HG03095 (cell line): ENCODE results near the gene OR2H2.

Source experiments
- ATAC-seq: cut with Tn5 transposase; IDR thresholded peaks from one replicate; pipeline ENCODE4 v1.9.1; 2021; ENCODE audit warnings: moderate library complexity; ENCODE audit not compliant: unreplicated experiment

OR2H2 gene

GRCh38 chr6:29590218-29590808, 5.4 kb downstream of the OR2H2 start:
- ATAC-seq, result no peak

- ATAC-seq, result no peak
Observed at GRCh38 chr6:29591677-29592076, 6.8 kb downstream of the OR2H2 start.

- ATAC-seq, result no peak
Observed at GRCh38 chr6:29593199-29593855, 8.4 kb downstream of the OR2H2 start.

GRCh38 chr6:29596381-29596900, 11.5 kb downstream of the OR2H2 start:
- ATAC-seq, result no peak

- no peak for ATAC-seq
Observed at GRCh38 chr6:29597184-29597583, 12.3 kb downstream of the OR2H2 start.

- ATAC-seq, result no peak
Observed at GRCh38 chr6:29598172-29598747, 13.3 kb downstream of the OR2H2 start.

- no peak for ATAC-seq
Observed at GRCh38 chr6:29602564-29603361, 17.8 kb downstream of the OR2H2 start.

- no peak for ATAC-seq
Observed at GRCh38 chr6:29603456-29603855, 18.5 kb downstream of the OR2H2 start.

- ATAC-seq, result no peak
Observed at GRCh38 chr6:29603930-29604329, 19.0 kb downstream of the OR2H2 start.

GRCh38 chr6:29608131-29608530, 23.2 kb downstream of the OR2H2 start:
- no peak for ATAC-seq

GRCh38 chr6:29610540-29610939, 25.6 kb downstream of the OR2H2 start:
- no peak for ATAC-seq

GRCh38 chr6:29611426-29611825, 26.5 kb downstream of the OR2H2 start:
- ATAC-seq, result no peak

GRCh38 chr6:29617782-29618554, 33.0 kb downstream of the OR2H2 start:
- no peak for ATAC-seq

GRCh38 chr6:29619578-29620160, 34.7 kb downstream of the OR2H2 start:
- no peak for ATAC-seq

GRCh38 chr6:29620630-29621029, 35.7 kb downstream of the OR2H2 start:
- no peak for ATAC-seq

- no peak for ATAC-seq
Observed at GRCh38 chr6:29624520-29624961, 39.6 kb downstream of the OR2H2 start.

- ATAC-seq, result no peak
Observed at GRCh38 chr6:29625337-29625930, 40.5 kb downstream of the OR2H2 start.

- no peak for ATAC-seq
Observed at GRCh38 chr6:29626948-29627754, 42.2 kb downstream of the OR2H2 start.
